ENCODE measurements around the gene PTPRB. TPM values are rescaled to one million over a fixed set of nuclear protein-coding genes. Genes with fewer than 3 reads are reported as not detected.

The PTPRB gene
- total and polyA plus RNA-seq, 2 of the 8 experiments (the other 6 are each of a cell fraction or from before 2014, with no cell fraction given) = 0.36 to 0.58 TPM

DNA sequence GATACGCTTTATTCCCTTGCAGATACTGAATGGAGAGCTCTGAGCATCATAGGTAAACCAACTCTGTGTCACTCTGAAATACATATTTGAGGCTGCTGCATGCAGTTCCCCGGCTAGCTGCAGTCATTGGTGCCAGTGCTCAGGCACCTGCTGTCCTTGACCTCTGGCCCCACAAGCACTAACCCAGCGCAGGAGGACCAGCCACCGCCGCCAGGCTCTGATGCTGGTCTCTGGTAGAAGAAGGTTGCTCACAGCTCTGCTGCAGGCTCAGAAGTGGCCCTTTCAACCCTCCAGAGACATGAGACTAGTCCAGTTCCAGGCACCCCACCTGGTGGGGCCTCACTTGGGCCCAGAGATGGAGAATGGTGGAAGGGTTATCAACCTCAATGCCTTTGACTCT lies 34.5 kb upstream of the PTPRB start:
- Histone ChIP-seq H3K56ac (replicated peaks; ENCODE audit: insufficient read length, low read depth, low read length) (no peak overlapping the region), H3K4me1 (replicated peaks in 1 of 4; ENCODE audit: control insufficient read depth in 3 of 4, insufficient read depth in 4 of 4, low read length in 3 of 4) (no peaks in the 10 kb centered on the region), H2BK5ac (ENCODE audit: low read depth, low read length) (no peak overlapping the region), H4K91ac (replicated peaks; ENCODE audit: insufficient read length, low read length) (no peak overlapping the region), H3K4ac (replicated peaks; ENCODE audit: insufficient read length, low read depth, low read length) (no peak overlapping the region), H4K8ac (ENCODE audit: extremely low read depth, insufficient read depth, low read length) (no peak overlapping the region), H3K9ac (replicated peaks in 1 of 4; ENCODE audit: extremely low read depth in 1 of 4, low read depth in 3 of 4, low read length in 3 of 4) (no peak overlapping the region), H4K20me1 (replicated peaks in 1 of 2; ENCODE audit: control insufficient read depth in 1 of 2, insufficient read depth in 2 of 2, low read length in 2 of 2) (no peaks in the 10 kb centered on the region), H2BK15ac (ENCODE audit: low read length) (no peak overlapping the region), H3K9me3 (ENCODE audit: insufficient read depth in 2 of 2, low read depth in 1 of 2, low read length in 1 of 2) (no peaks in the 10 kb centered on the region), H3K36me3 (ENCODE audit: control insufficient read depth in 2 of 4, insufficient read depth in 4 of 4, low read length in 3 of 4) (no peaks in the 10 kb centered on the region), H3K4me2 (ENCODE audit: insufficient read depth in 1 of 2, low read depth in 2 of 2, low read length in 2 of 2) (no peak overlapping the region), H3K18ac (ENCODE audit: extremely low read depth, low read length) (no peak overlapping the region), H4K5ac (ENCODE audit: insufficient read length, low read depth, low read length) (no peak overlapping the region), H2BK120ac (replicated peaks; ENCODE audit: low read depth, low read length) (no peak overlapping the region), H2AFZ (ENCODE audit: low read length) (no peak overlapping the region), H3K27ac (ENCODE audit: low read depth, low read length) (no peak overlapping the region), H3K23me2 (ENCODE audit: low read depth, low read length) (no peaks in the 10 kb centered on the region), H3K14ac (ENCODE audit: insufficient read length) (no peak overlapping the region), H2BK12ac (ENCODE audit: low read depth, low read length) (no peak overlapping the region), H3K79me1 (ENCODE audit: low read depth, low read length) (no peaks in the 10 kb centered on the region), H2AK5ac (ENCODE audit: low read depth, low read length) (no peak overlapping the region), H3K27me3 (replicated peaks in 1 of 4; ENCODE audit: control insufficient read depth in 3 of 4, extremely low read depth in 1 of 4, insufficient read depth in 3 of 4, low read length in 3 of 4) (no peaks in the 10 kb centered on the region), H3K23ac (ENCODE audit: insufficient read length) (no peak overlapping the region), H3K4me3 (ENCODE audit: extremely low read depth in 1 of 4, insufficient read depth in 2 of 4, low read depth in 3 of 4, low read length in 4 of 4) (no peak overlapping the region), H2BK20ac (ENCODE audit: low read length) (no peak overlapping the region), H3K79me2 (ENCODE audit: control insufficient read depth in 1 of 2, insufficient read depth in 2 of 2, low read length in 2 of 2) (no peaks in the 10 kb centered on the region)
- TF ChIP-seq TAF1 (IDR thresholded peaks at IDR 0.05; ENCODE audit: low read depth, low read length) (no peak), POU5F1 (IDR thresholded peaks at IDR 0.05; ENCODE audit: low read depth, low read length) (no peak), YY1 (IDR thresholded peaks at IDR 0.05; ENCODE audit: low read depth, low read length) (no peak), EZH2 (IDR thresholded peaks at IDR 0.05; ENCODE audit: low read depth, low read length, severe bottlenecking) (no peak), RFX5 (IDR thresholded peaks at IDR 0.05; ENCODE audit: borderline replicate concordance, low read depth, low read length) (no peak), POLR2A (IDR thresholded peaks at IDR 0.05; ENCODE audit: control extremely low read depth in 1 of 2, low read depth in 2 of 2, low read length in 2 of 2) (no peak), POLR2AphosphoS5 (IDR thresholded peaks at IDR 0.05; ENCODE audit: low read depth, low read length) (no peak), CREB1 (IDR thresholded peaks at IDR 0.05) (no peak)
- TF ChIP-seq, protein P1, sequence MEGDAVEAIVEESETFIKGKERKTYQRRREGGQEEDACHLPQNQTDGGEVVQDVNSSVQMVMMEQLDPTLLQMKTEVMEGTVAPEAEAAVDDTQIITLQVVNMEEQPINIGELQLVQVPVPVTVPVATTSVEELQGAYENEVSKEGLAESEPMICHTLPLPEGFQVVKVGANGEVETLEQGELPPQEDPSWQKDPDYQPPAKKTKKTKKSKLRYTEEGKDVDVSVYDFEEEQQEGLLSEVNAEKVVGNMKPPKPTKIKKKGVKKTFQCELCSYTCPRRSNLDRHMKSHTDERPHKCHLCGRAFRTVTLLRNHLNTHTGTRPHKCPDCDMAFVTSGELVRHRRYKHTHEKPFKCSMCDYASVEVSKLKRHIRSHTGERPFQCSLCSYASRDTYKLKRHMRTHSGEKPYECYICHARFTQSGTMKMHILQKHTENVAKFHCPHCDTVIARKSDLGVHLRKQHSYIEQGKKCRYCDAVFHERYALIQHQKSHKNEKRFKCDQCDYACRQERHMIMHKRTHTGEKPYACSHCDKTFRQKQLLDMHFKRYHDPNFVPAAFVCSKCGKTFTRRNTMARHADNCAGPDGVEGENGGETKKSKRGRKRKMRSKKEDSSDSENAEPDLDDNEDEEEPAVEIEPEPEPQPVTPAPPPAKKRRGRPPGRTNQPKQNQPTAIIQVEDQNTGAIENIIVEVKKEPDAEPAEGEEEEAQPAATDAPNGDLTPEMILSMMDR (IDR thresholded peaks at IDR 0.05; ENCODE audit: control extremely low read depth in 1 of 3, insufficient read depth in 1 of 3, low read depth in 1 of 3, low read length in 3 of 3) = no peak
- FAIRE-seq (no peak), DNase-seq (ENCODE audit: low read depth in 1 of 2, low spot score in 2 of 2) (no peak)
- ChIA-PET CTCF (ENCODE audit: partially characterized antibody) (no interaction called here), POLR2A (ENCODE audit: partially characterized antibody) (no interaction called here)
- 98% methylated on average over 5 of the region's 5 CpGs; no CpG with 5 or more reads in 1 of the 2 experiments for WGBS, 2 experiments (ENCODE audit: extremely low coverage in 1 of 2, insufficient coverage in 1 of 2, insufficient read length in 1 of 2, insufficient replicate concordance in 2 of 2, low coverage in 1 of 2, low lambda C conversion rate in 2 of 2, missing lambda C conversion rate in 1 of 2)

All from H1 (cell line).